Measurements from ENCODE around the gene FOCAD. TPM values are rescaled to one million over a fixed set of nuclear protein-coding genes. Genes with fewer than 3 reads are reported as not detected.

FOCAD gene
- total and polyA plus RNA-seq, 3 experiments from 2014 or later: 16.1 to 25.9 (median 24.8) TPM

- no peaks in the 10 kb centered on the region for H3K4me1 Mint-ChIP-seq
- POLR2A ChIA-PET: no interaction called here
- no peaks in the 10 kb centered on the region for H3K27me3 Mint-ChIP-seq
- no peaks in the 10 kb centered on the region for H3K27me3 ChIP-seq (ENCODE audit: insufficient read depth, low read length, poor library complexity, severe bottlenecking)
- peaks cover 26 to 40% (median 32%) of the 10 kb centered on the region in 3 donors for H3K36me3 Mint-ChIP-seq
- no peak for DNase-seq
- H3K4me3 Mint-ChIP-seq: no peak overlapping the region
- no peak overlapping the region for H3K27ac ChIP-seq (ENCODE audit: low read depth, low read length)
- peaks cover 0 to 4% (median 0%) of the 10 kb centered on the region in 5 donors for H3K9me3 Mint-ChIP-seq
- CTCF ChIA-PET: no interaction called here
- H3K4me1 ChIP-seq (ENCODE audit: insufficient read depth, low read length): no peaks in the 10 kb centered on the region
- no peak overlapping the region for H3K4me3 ChIP-seq (ENCODE audit: low read length)
- no peak overlapping the region for H3K27ac Mint-ChIP-seq
- no peaks in the 10 kb centered on the region for H3K9me3 ChIP-seq (ENCODE audit: low read length)
- no peaks in the 10 kb centered on the region for H3K36me3 ChIP-seq (ENCODE audit: insufficient read depth, low read length)
Observed at GRCh38 chr9:20914556-20914955, 230.5 kb downstream of the FOCAD start.

- peaks cover 0 to 4% (median 0%) of the 10 kb centered on the region in 3 donors for H3K4me1 Mint-ChIP-seq
- H3K27me3 ChIP-seq (ENCODE audit: insufficient read depth, low read length, poor library complexity, severe bottlenecking): no peaks in the 10 kb centered on the region
- no peaks in the 10 kb centered on the region for H3K4me1 ChIP-seq (ENCODE audit: insufficient read depth, low read length)
- no peak overlapping the region for H3K27ac Mint-ChIP-seq
- peaks cover 0 to 6% (median 0%) of the 10 kb centered on the region in 5 donors for H3K9me3 Mint-ChIP-seq
- H3K27me3 Mint-ChIP-seq: no peaks in the 10 kb centered on the region
- DNase-seq: no peak
- H3K27ac ChIP-seq (ENCODE audit: low read depth, low read length): no peak overlapping the region
- no peak overlapping the region for H3K4me3 Mint-ChIP-seq
- peaks cover 18 to 27% (median 18%) of the 10 kb centered on the region in 3 donors for H3K36me3 Mint-ChIP-seq
- H3K4me3 ChIP-seq (ENCODE audit: low read length): no peak overlapping the region
- ChIA-PET POLR2A (no interaction called here), CTCF (no interaction called here)
- no peaks in the 10 kb centered on the region for H3K36me3 ChIP-seq (ENCODE audit: insufficient read depth, low read length)
- no peaks in the 10 kb centered on the region for H3K9me3 ChIP-seq (ENCODE audit: low read length)
Observed at GRCh38 chr9:20921362-20921761, 237.3 kb downstream of the FOCAD start.

GRCh38 chr9:20925256-20926045 lies 241.4 kb downstream of the FOCAD start:
- Mint-ChIP-seq H3K4me1 (peaks cover 11 to 17% (median 12%) of the 10 kb centered on the region in 3 donors), H3K27ac (peak overlapping the region in 2 of 8 donors; percentile 7 to 16), H3K27me3 (no peaks in the 10 kb centered on the region), H3K9me3 (no peaks in the 10 kb centered on the region), H3K4me3 (no peak overlapping the region), H3K36me3 (peaks cover 0 to 7% (median 3%) of the 10 kb centered on the region in 3 donors)
- H3K4me3 ChIP-seq (ENCODE audit: low read length): no peak overlapping the region
- H3K27ac ChIP-seq (ENCODE audit: low read depth, low read length): no peak overlapping the region
- ChIA-PET CTCF (interaction anchor here (1.2 kb wide), 1 partner anchor 16 kb away, joined by 3 read pairs; no protein-coding TSS in a partner anchor), POLR2A (no interaction called here)
- H3K9me3 ChIP-seq (ENCODE audit: low read length): no peaks in the 10 kb centered on the region
- H3K36me3 ChIP-seq (ENCODE audit: insufficient read depth, low read length): no peaks in the 10 kb centered on the region
- H3K27me3 ChIP-seq (ENCODE audit: insufficient read depth, low read length, poor library complexity, severe bottlenecking): no peaks in the 10 kb centered on the region
- no peaks in the 10 kb centered on the region for H3K4me1 ChIP-seq (ENCODE audit: insufficient read depth, low read length)
- DNase-seq: no peak

- H3K27ac Mint-ChIP-seq: no peak overlapping the region
- Histone ChIP-seq H3K27me3 (ENCODE audit: insufficient read depth, low read length, poor library complexity, severe bottlenecking) (no peaks in the 10 kb centered on the region), H3K9me3 (ENCODE audit: low read length) (no peaks in the 10 kb centered on the region), H3K36me3 (ENCODE audit: insufficient read depth, low read length) (no peaks in the 10 kb centered on the region), H3K27ac (ENCODE audit: low read depth, low read length) (no peak overlapping the region), H3K4me3 (ENCODE audit: low read length) (no peak overlapping the region), H3K4me1 (ENCODE audit: insufficient read depth, low read length) (no peaks in the 10 kb centered on the region)
- POLR2A ChIA-PET: no interaction called here
- DNase-seq: no peak
- H3K4me3 Mint-ChIP-seq: no peak overlapping the region
- peaks cover 9 to 15% (median 13%) of the 10 kb centered on the region in 3 donors for H3K36me3 Mint-ChIP-seq
- H3K4me1 Mint-ChIP-seq: peaks cover 11 to 17% (median 12%) of the 10 kb centered on the region in 3 donors
- H3K27me3 Mint-ChIP-seq: no peaks in the 10 kb centered on the region
- CTCF ChIA-PET: interaction anchor here (0.9 kb wide), 1 partner anchor 12 kb away, joined by 6 read pairs; no protein-coding TSS in a partner anchor
- H3K9me3 Mint-ChIP-seq: no peaks in the 10 kb centered on the region
Observed at GRCh38 chr9:20929276-20929675, 245.2 kb downstream of the FOCAD start.

GRCh38 chr9:20930836-20931235 lies 246.8 kb downstream of the FOCAD start:
- Histone ChIP-seq H3K4me3 (ENCODE audit: low read length) (no peak overlapping the region), H3K36me3 (ENCODE audit: insufficient read depth, low read length) (no peaks in the 10 kb centered on the region), H3K27me3 (ENCODE audit: insufficient read depth, low read length, poor library complexity, severe bottlenecking) (no peaks in the 10 kb centered on the region), H3K27ac (ENCODE audit: low read depth, low read length) (no peak overlapping the region), H3K9me3 (ENCODE audit: low read length) (no peaks in the 10 kb centered on the region), H3K4me1 (ENCODE audit: insufficient read depth, low read length) (no peaks in the 10 kb centered on the region)
- no peak for DNase-seq
- peaks cover 11 to 14% (median 12%) of the 10 kb centered on the region in 3 donors for H3K4me1 Mint-ChIP-seq
- no peaks in the 10 kb centered on the region for H3K9me3 Mint-ChIP-seq
- H3K27me3 Mint-ChIP-seq: no peaks in the 10 kb centered on the region
- peaks cover 9 to 17% (median 16%) of the 10 kb centered on the region in 3 donors for H3K36me3 Mint-ChIP-seq
- no peak overlapping the region for H3K4me3 Mint-ChIP-seq
- no peak overlapping the region for H3K27ac Mint-ChIP-seq
- POLR2A ChIA-PET: no interaction called here
- CTCF ChIA-PET: no interaction called here

- H3K4me3 ChIP-seq (ENCODE audit: low read length): no peak overlapping the region
- CTCF ChIA-PET: interaction anchor here (0.7 to 3.4 kb wide), 28 partner anchors 12 to 1727 kb away, joined by 3 to 21 read pairs (median 4); partner anchors contain the start of genes IFNB1 and MLLT3
- peaks cover 0 to 5% (median 4%) of the 10 kb centered on the region in 3 donors for H3K4me1 Mint-ChIP-seq
- H3K27ac Mint-ChIP-seq: peak overlapping the region in 1 of 8 donors; percentile 3
- H3K27me3 Mint-ChIP-seq: no peaks in the 10 kb centered on the region
- peak in 1 of 5 donors; percentile 2 for DNase-seq
- H3K4me1 ChIP-seq (ENCODE audit: insufficient read depth, low read length): no peaks in the 10 kb centered on the region
- H3K9me3 Mint-ChIP-seq: no peaks in the 10 kb centered on the region
- H3K27ac ChIP-seq (ENCODE audit: low read depth, low read length): no peak overlapping the region
- H3K27me3 ChIP-seq (ENCODE audit: insufficient read depth, low read length, poor library complexity, severe bottlenecking): no peaks in the 10 kb centered on the region
- H3K4me3 Mint-ChIP-seq: peak overlapping the region in 1 of 7 donors; percentile 2
- peaks cover 0 to 13% (median 7%) of the 10 kb centered on the region in 3 donors for H3K36me3 Mint-ChIP-seq
- no peaks in the 10 kb centered on the region for H3K36me3 ChIP-seq (ENCODE audit: insufficient read depth, low read length)
- POLR2A ChIA-PET: interaction anchor here (1.2 kb wide), 1 partner anchor 318 kb away, joined by 7 read pairs; the partner anchor contains the start of gene MLLT3
- no peaks in the 10 kb centered on the region for H3K9me3 ChIP-seq (ENCODE audit: low read length)
Observed at GRCh38 chr9:20940447-20941173, 256.6 kb downstream of the FOCAD start.

- POLR2A ChIA-PET: interaction anchor here (1.2 kb wide), 1 partner anchor 319 kb away, joined by 7 read pairs; the partner anchor contains the start of gene MLLT3
- CTCF ChIA-PET: interaction anchor here (0.6 to 3.4 kb wide), 32 partner anchors 12 to 1017 kb away, joined by 3 to 21 read pairs (median 4); partner anchors contain the start of genes IFNB1 and MLLT3
Observed at GRCh38 chr9:20941174-20941690, 257.2 kb downstream of the FOCAD start.

More at GRCh38 chr9:20941174-20941690, 257.2 kb downstream of the FOCAD start:
- H3K36me3 ChIP-seq (ENCODE audit: insufficient read depth, low read length): no peaks in the 10 kb centered on the region
- H3K4me1 Mint-ChIP-seq: peaks cover 0 to 5% (median 4%) of the 10 kb centered on the region in 3 donors
- H3K4me3 Mint-ChIP-seq: peak overlapping the region in 1 of 7 donors; percentile 2
- no peaks in the 10 kb centered on the region for H3K9me3 ChIP-seq (ENCODE audit: low read length)
- no peak overlapping the region for H3K4me3 ChIP-seq (ENCODE audit: low read length)
- peaks cover 0 to 14% (median 7%) of the 10 kb centered on the region in 3 donors for H3K36me3 Mint-ChIP-seq
- H3K27me3 ChIP-seq (ENCODE audit: insufficient read depth, low read length, poor library complexity, severe bottlenecking): no peaks in the 10 kb centered on the region
- H3K4me1 ChIP-seq (ENCODE audit: insufficient read depth, low read length): no peaks in the 10 kb centered on the region
- no peak overlapping the region for H3K27ac ChIP-seq (ENCODE audit: low read depth, low read length)
- no peaks in the 10 kb centered on the region for H3K9me3 Mint-ChIP-seq
- H3K27ac Mint-ChIP-seq: peak overlapping the region in 1 of 8 donors; percentile 3
- no peaks in the 10 kb centered on the region for H3K27me3 Mint-ChIP-seq
- peak; percentile 6 to 65 (median 49) for DNase-seq

All from CD8-positive, alpha-beta memory T cell (primary cell).